Retinal pigment epithelial cell (primary cell): ENCODE measurements around the gene CBL.

Source experiments
- DNase-seq: peaks from one replicate; pipeline ENCODE4 v3.0.0-alpha.2; 2010; ENCODE audit warnings: low read depth
- H3K4me3 ChIP-seq: 2 replicates; pipeline ENCODE4 v1.5.1; 2011; ENCODE audit warnings: mild to moderate bottlenecking, low read length, control low read depth, moderate library complexity
- TF ChIP-seq, protein P1 (sequence below): conservative IDR thresholded peaks from 2 replicates; pipeline ENCODE4 v1.5.1; 2011; ENCODE audit warnings: low read depth, low read length, control low read depth, inconsistent platforms

The CBL gene

DNA sequence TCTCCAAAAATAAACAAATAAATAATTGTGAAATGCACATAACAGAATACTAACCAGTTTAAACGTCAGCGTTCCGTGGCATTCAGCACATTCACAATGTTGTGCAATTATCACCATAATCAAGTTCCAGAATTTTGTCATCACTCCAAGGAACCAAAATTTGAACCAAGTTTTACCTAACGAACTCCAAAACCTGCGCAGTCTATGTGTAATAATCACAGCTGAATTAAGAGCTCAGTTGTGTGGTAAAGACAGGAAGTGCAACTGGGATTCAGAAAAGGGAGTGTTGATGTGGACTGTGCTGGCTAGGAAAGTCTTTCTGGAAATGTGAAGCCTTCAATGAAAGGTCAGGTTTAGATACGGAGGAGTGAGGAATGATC is 116.2 kb downstream of the CBL start:
- TF ChIP-seq, protein P1, sequence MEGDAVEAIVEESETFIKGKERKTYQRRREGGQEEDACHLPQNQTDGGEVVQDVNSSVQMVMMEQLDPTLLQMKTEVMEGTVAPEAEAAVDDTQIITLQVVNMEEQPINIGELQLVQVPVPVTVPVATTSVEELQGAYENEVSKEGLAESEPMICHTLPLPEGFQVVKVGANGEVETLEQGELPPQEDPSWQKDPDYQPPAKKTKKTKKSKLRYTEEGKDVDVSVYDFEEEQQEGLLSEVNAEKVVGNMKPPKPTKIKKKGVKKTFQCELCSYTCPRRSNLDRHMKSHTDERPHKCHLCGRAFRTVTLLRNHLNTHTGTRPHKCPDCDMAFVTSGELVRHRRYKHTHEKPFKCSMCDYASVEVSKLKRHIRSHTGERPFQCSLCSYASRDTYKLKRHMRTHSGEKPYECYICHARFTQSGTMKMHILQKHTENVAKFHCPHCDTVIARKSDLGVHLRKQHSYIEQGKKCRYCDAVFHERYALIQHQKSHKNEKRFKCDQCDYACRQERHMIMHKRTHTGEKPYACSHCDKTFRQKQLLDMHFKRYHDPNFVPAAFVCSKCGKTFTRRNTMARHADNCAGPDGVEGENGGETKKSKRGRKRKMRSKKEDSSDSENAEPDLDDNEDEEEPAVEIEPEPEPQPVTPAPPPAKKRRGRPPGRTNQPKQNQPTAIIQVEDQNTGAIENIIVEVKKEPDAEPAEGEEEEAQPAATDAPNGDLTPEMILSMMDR: peak; percentile 3
- H3K4me3 ChIP-seq: no peak overlapping the region
- DNase-seq: no peak

DNA sequence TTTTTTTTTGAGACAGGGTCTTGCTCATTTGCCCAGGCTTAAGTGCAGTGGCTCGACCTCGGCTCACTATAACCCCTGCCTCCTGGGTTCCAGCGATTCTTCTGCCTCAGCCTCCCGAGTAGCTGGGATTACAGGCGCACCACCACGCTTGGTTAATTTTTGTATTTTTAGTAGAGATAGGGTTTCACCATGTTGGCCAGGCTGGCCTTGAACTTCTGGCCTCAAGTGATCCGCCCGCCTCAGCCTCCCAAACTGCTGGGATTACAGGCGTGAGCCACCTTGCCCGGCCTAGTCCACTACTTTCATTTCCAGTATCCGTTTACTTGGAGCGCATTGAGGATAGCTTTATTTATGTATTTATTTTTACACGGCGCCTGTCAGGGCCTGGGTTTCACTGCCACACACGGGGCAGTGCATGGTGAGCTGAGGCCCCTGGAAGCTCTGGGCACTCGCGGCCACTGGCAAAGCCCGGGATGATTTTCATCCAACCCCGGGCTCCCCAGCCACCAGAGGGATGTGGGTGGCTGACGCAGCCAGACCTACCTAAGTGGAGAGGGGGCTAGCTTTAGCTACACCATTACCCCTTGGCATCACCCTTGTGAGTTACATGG is 116.9 kb downstream of the CBL start:
- DNase-seq: no peak
- TF ChIP-seq, protein P1: no peak
- H3K4me3 ChIP-seq: no peak overlapping the region

DNA sequence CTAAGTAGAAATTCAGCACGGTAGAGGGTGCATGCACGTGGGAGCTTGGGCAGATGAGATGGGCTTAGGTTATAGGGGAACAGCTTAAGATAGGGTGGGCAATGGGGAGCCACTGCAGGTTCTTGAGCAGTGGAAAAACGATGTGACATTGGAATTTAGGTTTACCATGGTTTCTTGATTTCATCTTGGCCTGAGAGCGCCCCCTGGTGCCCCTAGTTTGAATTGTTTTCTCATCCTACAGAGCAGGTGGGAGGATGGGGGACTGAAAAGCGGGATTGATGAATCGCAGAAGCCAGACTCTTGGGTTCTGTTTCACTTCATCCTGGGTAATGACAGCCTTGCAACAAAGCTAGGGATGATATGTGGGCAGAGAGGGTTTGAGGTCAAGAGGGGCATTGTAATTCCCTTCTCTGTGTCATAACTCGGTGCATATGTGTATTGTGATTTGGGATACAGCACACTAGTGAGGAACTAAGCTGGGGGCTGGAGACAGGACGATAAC is 117.4 kb downstream of the CBL start:
- no peak for DNase-seq
- TF ChIP-seq, protein P1: peak; percentile 81
- H3K4me3 ChIP-seq: no peak overlapping the region

DNA sequence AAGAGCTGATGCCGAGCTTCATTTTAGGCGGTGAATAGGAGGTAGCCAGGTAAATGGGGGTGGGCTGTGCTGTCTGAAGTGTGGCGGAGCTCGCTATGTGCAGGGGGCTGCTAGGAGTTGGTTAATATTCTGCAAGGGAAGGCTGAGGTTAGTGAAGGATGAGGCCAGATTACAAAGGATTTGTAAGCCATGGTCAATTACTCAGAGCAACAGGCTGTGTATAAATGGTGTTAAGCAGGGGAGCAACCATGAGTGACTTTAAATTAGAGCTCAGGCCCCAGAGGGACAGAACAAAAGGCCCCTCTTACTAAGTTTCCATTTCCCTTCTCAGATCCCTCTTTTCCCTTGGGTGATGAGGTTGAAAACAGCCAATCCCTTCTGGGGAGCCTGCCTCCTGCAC is 118.0 kb downstream of the CBL start:
- TF ChIP-seq, protein P1: no peak
- DNase-seq: no peak
- H3K4me3 ChIP-seq: no peak overlapping the region

DNA sequence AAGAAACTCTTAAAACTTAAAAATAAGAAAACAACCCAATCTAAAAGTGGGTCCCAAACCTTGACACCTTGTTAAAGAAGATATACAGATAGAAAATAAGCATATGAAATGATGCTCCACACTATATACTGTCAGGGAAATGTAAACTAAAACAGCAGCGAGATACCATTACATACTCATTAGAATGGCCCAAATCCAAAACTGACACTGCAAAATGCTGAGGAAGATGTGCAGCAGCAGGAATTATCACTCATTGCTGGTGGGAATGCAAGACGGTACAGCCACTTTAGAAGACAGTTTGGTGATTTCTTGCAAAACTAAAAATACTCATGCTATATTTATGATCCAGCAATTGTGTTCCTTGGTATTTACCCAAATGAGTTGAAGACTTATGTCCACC is 123.2 kb downstream of the CBL start:
- TF ChIP-seq, protein P1: no peak
- H3K4me3 ChIP-seq: no peak overlapping the region
- DNase-seq: no peak

DNA sequence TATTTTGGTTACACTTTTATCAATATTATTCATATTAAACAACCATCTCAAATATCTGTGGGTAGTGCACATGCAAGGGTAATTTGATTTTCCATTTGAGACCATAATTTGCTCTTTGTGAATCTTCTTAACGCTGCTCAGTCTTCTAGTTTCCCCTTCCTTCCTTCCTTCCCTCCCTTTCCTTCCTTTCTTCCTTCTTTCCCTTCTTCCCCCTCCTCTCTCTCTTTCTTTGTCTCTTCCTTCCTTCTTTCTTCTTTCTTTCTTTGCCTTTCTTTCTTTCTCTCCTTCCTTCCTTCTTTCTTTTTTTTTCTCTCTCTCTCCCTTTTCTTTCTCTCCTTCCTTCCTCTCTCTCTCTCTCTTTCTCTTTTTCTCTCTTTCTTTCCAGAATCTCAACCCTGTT is 124.1 kb downstream of the CBL start:
- TF ChIP-seq, protein P1: no peak
- no peak overlapping the region for H3K4me3 ChIP-seq
- DNase-seq: no peak

DNA sequence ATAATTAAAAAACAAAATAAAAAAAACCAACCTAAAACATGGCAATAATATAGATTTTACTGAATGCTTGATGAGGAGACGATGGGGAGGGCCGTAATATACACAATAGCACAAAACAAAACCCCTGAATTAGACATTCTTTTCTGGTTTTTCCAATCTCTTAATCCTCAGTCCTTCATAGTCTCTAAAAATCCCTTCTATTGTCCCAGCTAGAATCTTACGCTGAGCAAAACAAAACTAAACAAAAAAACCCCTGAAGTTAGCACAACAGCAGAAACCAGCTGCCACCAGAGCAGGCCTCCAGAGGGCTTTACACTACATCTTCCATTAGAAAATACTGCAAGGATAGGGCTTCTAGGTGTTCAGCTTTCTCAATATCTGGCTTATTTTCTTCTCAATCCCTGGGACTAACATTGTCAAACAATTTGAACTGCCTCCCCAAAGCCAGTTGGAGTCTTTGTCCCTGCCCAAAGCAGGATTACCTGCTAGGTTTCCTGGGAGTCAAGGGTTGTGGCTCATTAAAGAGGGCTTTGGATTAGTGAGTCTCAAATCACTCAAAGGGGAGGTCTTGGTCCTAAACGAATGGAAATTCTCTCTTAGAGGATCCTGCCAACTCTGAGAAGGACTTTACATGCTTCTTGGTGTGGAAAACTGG is 126.1 kb downstream of the CBL start:
- TF ChIP-seq, protein P1: no peak
- DNase-seq: no peak
- no peak overlapping the region for H3K4me3 ChIP-seq
